Nephron progenitor cell (in vitro differentiated cells): ENCODE measurements around the gene GSE1.

Experiments
- DNase-seq: peaks from one replicate; pipeline ENCODE4 v3.0.0; 2021
- H3K27ac Mint-ChIP-seq: 2 replicates; pipeline ENCODE4 v1.8.0; 2021; ENCODE audit warnings: mild to moderate bottlenecking, moderate library complexity, mixed read lengths
- H3K27me3 Mint-ChIP-seq: 2 replicates; pipeline ENCODE4 v1.8.0; 2021; ENCODE audit warnings: mild to moderate bottlenecking, low read depth, mixed read lengths; ENCODE audit not compliant: poor library complexity
- H3K36me3 Mint-ChIP-seq: 2 replicates; pipeline ENCODE4 v1.8.0; 2021; ENCODE audit warnings: low read depth, mixed read lengths
- H3K4me1 Mint-ChIP-seq: 2 replicates; pipeline ENCODE4 v1.8.0; 2021; ENCODE audit warnings: mixed read lengths
- H3K4me3 Mint-ChIP-seq: 2 replicates; pipeline ENCODE4 v1.8.0; 2021; ENCODE audit warnings: mild to moderate bottlenecking, moderate library complexity, mixed read lengths
- H3K9me3 Mint-ChIP-seq: 2 replicates; pipeline ENCODE4 v1.8.0; 2021; ENCODE audit warnings: mild to moderate bottlenecking, moderate library complexity, mixed read lengths
- CTCF ChIP-seq: fragments of 200-600 bp; sonication (generic); IDR thresholded peaks from 2 replicates; pipeline ENCODE4 v1.5.0; 2021; ENCODE audit warnings: antibody characterized with exemption

The GSE1 gene

GRCh38 chr16:85656351-85657266 is 43.5 kb downstream of the GSE1 start:
- Mint-ChIP-seq H3K27me3 (no peaks in the 10 kb centered on the region), H3K36me3 (peaks cover 20% of the 10 kb centered on the region), H3K27ac (no peak overlapping the region), H3K4me3 (no peak overlapping the region), H3K4me1 (peaks cover 19% of the 10 kb centered on the region), H3K9me3 (no peaks in the 10 kb centered on the region)
- DNase-seq: no peak
- no peak for TF ChIP-seq CTCF

GRCh38 chr16:85657267-85657650 is 44.1 kb downstream of the GSE1 start:
- Mint-ChIP-seq H3K9me3 (no peaks in the 10 kb centered on the region), H3K27me3 (no peaks in the 10 kb centered on the region), H3K27ac (no peak overlapping the region), H3K4me3 (no peak overlapping the region), H3K4me1 (peaks cover 20% of the 10 kb centered on the region), H3K36me3 (peaks cover 26% of the 10 kb centered on the region)
- DNase-seq: no peak
- TF ChIP-seq CTCF: no peak

GRCh38 chr16:85657996-85658395 is 44.9 kb downstream of the GSE1 start:
- DNase-seq: no peak
- TF ChIP-seq CTCF: no peak
- Mint-ChIP-seq H3K27ac (no peak overlapping the region), H3K27me3 (no peaks in the 10 kb centered on the region), H3K9me3 (no peaks in the 10 kb centered on the region), H3K36me3 (peaks cover 34% of the 10 kb centered on the region), H3K4me3 (no peak overlapping the region), H3K4me1 (peaks cover 22% of the 10 kb centered on the region)

- no peak for TF ChIP-seq CTCF
- Mint-ChIP-seq H3K4me3 (no peak overlapping the region), H3K9me3 (no peaks in the 10 kb centered on the region), H3K4me1 (peaks cover 24% of the 10 kb centered on the region), H3K36me3 (peaks cover 41% of the 10 kb centered on the region), H3K27ac (no peak overlapping the region), H3K27me3 (no peaks in the 10 kb centered on the region)
- no peak for DNase-seq
Measured at GRCh38 chr16:85658504-85659326, 45.6 kb downstream of the GSE1 start.

GRCh38 chr16:85659336-85659735 is 46.2 kb downstream of the GSE1 start:
- Mint-ChIP-seq H3K36me3 (peaks cover 44% of the 10 kb centered on the region), H3K27ac (no peak overlapping the region), H3K9me3 (no peaks in the 10 kb centered on the region), H3K4me3 (no peak overlapping the region), H3K4me1 (peaks cover 24% of the 10 kb centered on the region), H3K27me3 (no peaks in the 10 kb centered on the region)
- TF ChIP-seq CTCF: no peak
- DNase-seq: no peak
